Measurements from ENCODE around the gene MEI1. TPM values are rescaled to one million over a fixed set of nuclear protein-coding genes. Genes with fewer than 3 reads are reported as not detected.
A peak's percentile ranks its signal among the peaks of the same experiment; 100 is the strongest.

The MEI1 gene
- total and polyA plus RNA-seq, 4 donors, result 0.33 to 1.3 (median 0.72) TPM

- TF ChIP-seq ZBTB33 (IDR thresholded peaks at IDR 0.05), result no peak
- no peak for TF ChIP-seq ATF3 (IDR thresholded peaks at IDR 0.05)
These were observed 144.7 kb downstream of the MEI1 start (continued) for GRCh38 chr22:41844036-41844435.

- H3K27me3 ChIP-seq (ENCODE audit: control insufficient read depth in 4 of 4, insufficient read depth in 4 of 4, low read length in 3 of 4), result no peaks in the 10 kb centered on the region
- H3K36me3 ChIP-seq (ENCODE audit: control insufficient read depth in 4 of 4, insufficient read depth in 3 of 4, low read depth in 1 of 4, low read length in 3 of 4), result peaks cover 0 to 4% (median 0%) of the 10 kb centered on the region in 4 donors
- 42% methylated on average over 3 of the region's 3 CpGs for WGBS
- H3K9ac ChIP-seq (ENCODE audit: low read depth in 1 of 2, low read length in 2 of 2), result no peak overlapping the region
- H3K4me1 ChIP-seq (ENCODE audit: control insufficient read depth in 4 of 4, insufficient read depth in 4 of 4, low read length in 3 of 4), result peaks cover 18 to 58% (median 51%) of the 10 kb centered on the region in 4 donors
- H3K27ac ChIP-seq (ENCODE audit: low read depth in 1 of 2, low read length in 2 of 2), result no peak overlapping the region
- DNase-seq (ENCODE audit: low spot score), result no peak
- no peaks in the 10 kb centered on the region for H3K9me3 ChIP-seq (ENCODE audit: control insufficient read depth in 4 of 4, low read length in 3 of 4)
- TF ChIP-seq TAF1 (conservative IDR thresholded peaks at IDR 0.05) (no peak), NR2F2 (IDR thresholded peaks at IDR 0.05) (no peak), SP1 (IDR thresholded peaks at IDR 0.05) (no peak), FOXA2 (IDR thresholded peaks at IDR 0.05) (no peak), ZBTB33 (IDR thresholded peaks at IDR 0.05) (no peak), FOXA1 (IDR thresholded peaks at IDR 0.05) (no peak), YY1 (IDR thresholded peaks at IDR 0.05) (no peak), HNF4G (IDR thresholded peaks at IDR 0.05) (no peak), RXRA (IDR thresholded peaks at IDR 0.05) (no peak), CTCF (IDR thresholded peaks at IDR 0.05; ENCODE audit: low read depth, low read length, missing input control) (no peak), RAD21 (IDR thresholded peaks at IDR 0.05) (no peak), ATF3 (IDR thresholded peaks at IDR 0.05) (no peak)
- H3K4me3 ChIP-seq (ENCODE audit: low read depth in 1 of 3, low read length in 3 of 3), result no peak overlapping the region
These were observed 145.2 kb downstream of the MEI1 start for GRCh38 chr22:41844513-41844912.

GRCh38 chr22:41845380-41846267 lies 146.3 kb downstream of the MEI1 start:
- H3K4me1 ChIP-seq (ENCODE audit: control insufficient read depth in 4 of 4, insufficient read depth in 4 of 4, low read length in 3 of 4), result peaks cover 18 to 56% (median 50%) of the 10 kb centered on the region in 4 donors
- TF ChIP-seq TAF1 (conservative IDR thresholded peaks at IDR 0.05) (no peak), JUND (IDR thresholded peaks at IDR 0.05) (no peak), HNF4A (conservative IDR thresholded peaks at IDR 0.05) (no peak), SP1 (IDR thresholded peaks at IDR 0.05) (no peak), MAX (IDR thresholded peaks at IDR 0.05) (no peak), REST (IDR thresholded peaks at IDR 0.05) (no peak)
- DNase-seq (ENCODE audit: low spot score), result no peak
- no peaks in the 10 kb centered on the region for H3K9me3 ChIP-seq (ENCODE audit: control insufficient read depth in 4 of 4, low read length in 3 of 4)
- H3K36me3 ChIP-seq (ENCODE audit: control insufficient read depth in 4 of 4, insufficient read depth in 3 of 4, low read depth in 1 of 4, low read length in 3 of 4), result peaks cover 0 to 3% (median 0%) of the 10 kb centered on the region in 4 donors
- H3K27me3 ChIP-seq (ENCODE audit: control insufficient read depth in 4 of 4, insufficient read depth in 4 of 4, low read length in 3 of 4), result no peaks in the 10 kb centered on the region
- H3K27ac ChIP-seq (ENCODE audit: low read depth in 1 of 2, low read length in 2 of 2), result peak overlapping the region in 1 of 2 donors; percentile 60
- 63% methylated on average over 4 of the region's 4 CpGs for WGBS
- no peak overlapping the region for H3K9ac ChIP-seq (ENCODE audit: low read depth in 1 of 2, low read length in 2 of 2)
- H3K4me3 ChIP-seq (ENCODE audit: low read depth in 1 of 3, low read length in 3 of 3), result no peak overlapping the region

Measured in liver (tissue), 9 donors.